Kidney epithelial cell (primary cell): ENCODE results near the gene AURKAIP1. TPM values are rescaled to one million over a fixed set of nuclear protein-coding genes. Genes with fewer than 3 reads are reported as not detected.
A peak's percentile ranks its signal among the peaks of the same experiment; 100 is the strongest.

Experiments used
- DNase-seq: peaks from one replicate; pipeline ENCODE4 v3.0.0-alpha.2; 2010; ENCODE audit warnings: low read depth
- H3K27me3 ChIP-seq: 2 replicates; pipeline ENCODE4 v1.6.0; 2011; ENCODE audit warnings: low read length; ENCODE audit not compliant: control insufficient read depth, insufficient read depth
- H3K36me3 ChIP-seq: 2 replicates; pipeline ENCODE4 v1.5.1; 2011; ENCODE audit warnings: low read length; ENCODE audit not compliant: control insufficient read depth, insufficient read depth
- H3K4me3 ChIP-seq: 2 replicates; pipeline ENCODE4 v1.5.1; 2011; ENCODE audit warnings: low read depth, mild to moderate bottlenecking, control low read depth, low read length
- total RNA-seq: library from RNA; depleted of rRNA; stranded (reverse); fragments of >200 nt; gene quantifications from 2 replicates; pipeline ENCODE4 v1.2.3, GENCODE V29; 2015
- TF ChIP-seq, protein P1 (sequence below): IDR thresholded peaks from 2 replicates; pipeline ENCODE4 v1.5.1; 2011; ENCODE audit warnings: mild to moderate bottlenecking, moderate library complexity, low read length, control low read depth, inconsistent platforms; ENCODE audit not compliant: insufficient read depth, poor library complexity, severe bottlenecking

AURKAIP1 gene
- total RNA-seq, 1 donor from 2014 or later = 201 TPM

DNA sequence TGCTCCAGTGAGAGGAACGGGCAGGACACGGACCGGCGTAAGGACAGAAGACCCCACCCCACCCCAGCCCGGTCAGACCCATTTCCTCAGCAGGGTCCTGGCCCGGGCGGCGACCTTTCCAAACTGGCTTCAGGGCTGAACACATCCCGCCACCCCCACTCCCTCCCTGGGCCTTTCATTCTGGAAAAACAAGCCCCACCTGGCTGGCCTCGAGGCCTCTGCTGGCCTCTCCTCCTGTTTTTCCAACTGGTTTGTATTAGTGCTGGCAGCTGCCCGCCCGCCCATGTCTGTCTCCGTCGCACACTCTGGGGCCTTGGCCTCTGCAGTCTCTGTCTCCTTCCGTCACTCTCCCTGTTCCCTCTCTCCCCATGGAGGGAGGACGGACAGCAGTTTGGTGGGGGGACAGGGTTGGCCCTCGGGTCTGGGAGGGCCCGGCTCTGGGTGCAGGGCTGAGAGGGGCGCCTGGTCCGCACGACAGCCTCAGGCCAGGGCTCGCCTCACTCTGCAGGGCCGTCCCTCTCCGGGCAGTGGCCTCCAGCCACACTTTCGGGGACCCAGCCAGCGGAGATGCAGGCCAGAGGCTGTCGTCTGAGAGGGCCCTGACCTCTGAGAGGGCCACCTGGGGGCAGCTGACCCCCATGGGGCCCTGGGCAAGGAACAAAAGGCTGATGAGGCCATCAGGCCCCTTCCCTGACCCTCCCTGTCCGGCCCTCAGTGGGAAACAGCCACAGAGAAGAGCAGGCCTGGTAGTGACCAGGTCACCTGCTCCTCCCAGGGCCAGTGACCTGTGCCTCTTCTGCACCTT lies 15.1 kb downstream of the AURKAIP1 start:
- Histone ChIP-seq H3K36me3 (no peaks in the 10 kb centered on the region), H3K27me3 (peaks cover under 1% of the 10 kb centered on the region), H3K4me3 (no peak overlapping the region)
- no peak for DNase-seq
- TF ChIP-seq, protein P1, sequence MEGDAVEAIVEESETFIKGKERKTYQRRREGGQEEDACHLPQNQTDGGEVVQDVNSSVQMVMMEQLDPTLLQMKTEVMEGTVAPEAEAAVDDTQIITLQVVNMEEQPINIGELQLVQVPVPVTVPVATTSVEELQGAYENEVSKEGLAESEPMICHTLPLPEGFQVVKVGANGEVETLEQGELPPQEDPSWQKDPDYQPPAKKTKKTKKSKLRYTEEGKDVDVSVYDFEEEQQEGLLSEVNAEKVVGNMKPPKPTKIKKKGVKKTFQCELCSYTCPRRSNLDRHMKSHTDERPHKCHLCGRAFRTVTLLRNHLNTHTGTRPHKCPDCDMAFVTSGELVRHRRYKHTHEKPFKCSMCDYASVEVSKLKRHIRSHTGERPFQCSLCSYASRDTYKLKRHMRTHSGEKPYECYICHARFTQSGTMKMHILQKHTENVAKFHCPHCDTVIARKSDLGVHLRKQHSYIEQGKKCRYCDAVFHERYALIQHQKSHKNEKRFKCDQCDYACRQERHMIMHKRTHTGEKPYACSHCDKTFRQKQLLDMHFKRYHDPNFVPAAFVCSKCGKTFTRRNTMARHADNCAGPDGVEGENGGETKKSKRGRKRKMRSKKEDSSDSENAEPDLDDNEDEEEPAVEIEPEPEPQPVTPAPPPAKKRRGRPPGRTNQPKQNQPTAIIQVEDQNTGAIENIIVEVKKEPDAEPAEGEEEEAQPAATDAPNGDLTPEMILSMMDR = no peak

DNA sequence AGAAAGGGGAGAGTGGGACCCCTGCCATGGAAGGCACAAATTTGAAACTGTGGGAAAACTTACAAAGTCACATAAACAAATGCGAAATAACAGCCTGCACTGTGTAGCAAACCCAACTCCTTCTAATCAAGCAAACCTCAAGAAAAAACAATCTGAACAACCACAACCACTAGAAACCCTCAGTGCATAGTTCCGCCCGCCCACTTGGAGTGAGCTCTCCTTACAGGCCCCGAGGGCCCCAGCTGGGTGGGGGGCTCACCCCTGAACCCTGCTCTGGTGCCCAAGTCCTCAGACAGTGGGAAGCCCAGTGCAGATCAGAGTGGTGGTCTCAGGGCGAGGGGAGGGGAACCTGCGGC lies 15.7 kb downstream of the AURKAIP1 start:
- DNase-seq = no peak
- H3K36me3 ChIP-seq = peaks cover 1% of the 10 kb centered on the region
- TF ChIP-seq, protein P1 = no peak
- no peak overlapping the region for H3K4me3 ChIP-seq
- H3K27me3 ChIP-seq = peaks cover 7% of the 10 kb centered on the region

DNA sequence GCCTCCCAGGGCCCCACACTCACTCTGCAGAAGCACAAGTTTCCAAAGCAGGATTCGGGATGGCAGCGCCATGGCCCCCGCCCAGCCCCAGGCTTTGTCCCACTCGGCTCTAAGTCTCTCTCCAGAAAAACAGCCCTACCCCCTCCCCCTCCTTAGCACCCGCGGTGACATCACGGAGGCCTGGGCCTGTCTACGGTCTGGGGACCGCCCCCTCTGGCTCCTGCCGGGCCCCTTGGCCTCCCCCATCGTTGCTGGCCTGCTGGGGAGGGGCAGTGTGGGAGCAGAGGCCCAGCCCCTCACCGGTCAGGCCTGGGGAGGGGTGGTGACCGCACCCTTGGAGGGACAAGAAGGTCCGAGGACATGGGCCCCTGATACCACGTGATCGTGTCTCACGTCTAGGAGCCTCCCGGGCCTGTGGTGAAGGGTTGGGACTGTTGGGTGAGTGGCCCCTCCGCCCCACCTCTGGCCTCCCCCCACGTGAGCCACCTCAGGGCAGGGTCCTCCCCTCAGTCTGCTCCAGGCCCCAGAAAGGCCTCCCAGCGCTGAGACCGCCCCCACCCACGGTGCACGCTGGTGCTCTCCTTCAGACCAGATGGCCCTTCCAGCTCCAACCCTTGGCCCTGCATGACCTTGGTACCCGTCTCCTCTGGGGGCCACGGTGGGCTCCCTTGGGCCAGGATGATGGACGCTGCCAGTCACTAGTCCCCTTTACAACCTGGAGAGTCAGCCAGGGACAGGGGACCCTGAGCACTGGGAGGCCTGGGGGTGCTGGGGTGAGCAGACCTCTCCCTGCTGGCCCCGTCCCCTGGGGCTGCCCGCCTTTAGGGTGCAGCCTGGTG lies 16.4 kb downstream of the AURKAIP1 start, which contains the start of gene MXRA8:
Gene MXRA8 (minus strand): TSS at position 123 of the 839 bp plus-strand sequence. CDS start 51 bp downstream, at position 72.
- Histone ChIP-seq H3K27me3 (peaks cover 13% of the 10 kb centered on the region), H3K36me3 (peaks cover 1% of the 10 kb centered on the region), H3K4me3 (peak within 1 kb of the TSS; percentile 44)
- DNase-seq = no peak
- TF ChIP-seq, protein P1 = no peak

DNA sequence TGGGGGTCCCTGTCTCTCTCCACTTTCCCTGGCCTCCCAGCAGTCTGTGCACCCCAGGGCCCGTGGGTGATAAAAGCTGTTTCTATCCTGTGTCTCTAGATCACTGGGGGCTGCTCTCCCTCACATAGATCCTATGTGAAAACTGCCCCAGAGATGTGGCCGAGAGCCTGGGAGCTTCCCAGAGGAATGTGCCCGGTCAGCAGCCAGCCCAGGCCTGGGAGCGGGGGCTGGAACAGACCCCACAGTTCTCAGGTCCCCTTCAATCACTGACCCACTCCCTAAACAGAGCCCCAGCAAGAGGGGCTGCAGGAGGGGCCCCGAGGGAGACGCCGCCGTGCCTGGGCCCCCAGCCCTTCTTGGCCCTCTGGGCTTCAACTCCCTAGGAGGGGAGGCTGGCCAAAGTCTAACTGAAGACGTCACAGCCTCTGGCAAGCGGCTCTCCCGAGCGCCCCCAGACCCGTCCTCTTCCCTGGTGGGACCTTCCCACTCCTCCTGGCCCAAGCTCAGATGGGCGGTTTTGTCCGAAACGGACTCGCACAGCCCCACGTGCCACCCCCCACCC lies 17.1 kb downstream of the AURKAIP1 start:
- Histone ChIP-seq H3K36me3 (peaks cover 1% of the 10 kb centered on the region), H3K4me3 (peak overlapping the region; percentile 44), H3K27me3 (peaks cover 15% of the 10 kb centered on the region)
- no peak for DNase-seq
- TF ChIP-seq, protein P1 = no peak

DNA sequence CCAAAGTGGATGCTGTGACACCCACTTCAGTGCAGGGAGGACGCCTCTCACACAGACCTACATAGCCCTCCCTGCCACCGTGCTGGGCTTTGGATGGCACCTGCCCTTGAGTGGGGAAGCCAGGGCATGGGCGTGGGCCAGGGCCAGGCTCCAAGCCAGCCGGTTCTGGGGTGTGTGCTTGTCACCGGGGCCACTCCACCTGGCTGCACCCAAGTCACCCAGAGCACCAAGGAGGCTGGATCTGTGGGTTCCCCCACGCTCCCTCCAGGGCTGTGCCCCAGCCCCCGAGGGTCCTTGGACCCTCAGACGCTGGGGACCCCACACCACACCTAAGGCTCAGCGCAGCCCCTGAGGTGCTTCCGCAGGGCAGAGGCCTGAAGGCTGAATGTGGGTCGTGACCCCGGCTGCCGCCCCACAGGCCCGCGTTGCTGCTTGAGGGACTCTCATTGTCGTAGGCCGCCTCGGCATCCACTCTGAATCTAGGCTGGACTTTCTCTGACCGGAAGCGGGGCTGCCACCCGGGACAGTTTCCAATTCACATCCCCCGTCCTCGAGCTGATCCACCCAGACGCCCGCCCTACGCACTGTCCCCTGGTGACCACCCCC lies 18.1 kb downstream of the AURKAIP1 start:
- H3K4me3 ChIP-seq = peak overlapping the region; percentile 44
- DNase-seq = no peak
- TF ChIP-seq, protein P1 = no peak

More for the DNA sequence above, 18.1 kb downstream of the AURKAIP1 start:
- peaks cover 1% of the 10 kb centered on the region for H3K36me3 ChIP-seq
- peaks cover 15% of the 10 kb centered on the region for H3K27me3 ChIP-seq
